Trophoblast cell (in vitro differentiated cells and primary cell): ENCODE data around the gene LRRTM2.
A peak's percentile ranks its signal among the peaks of the same experiment; 100 is the strongest.

Experiments
- DNase-seq, 2 donors: peaks; one replicate each; pipeline ENCODE4 v3.0.0-alpha.2; 2016
- H2AFZ ChIP-seq: 2 replicates; pipeline ENCODE4 v1.6.1; 2013; ENCODE audit warnings: low read length, moderate library complexity, mild to moderate bottlenecking; ENCODE audit not compliant: insufficient read depth, poor library complexity
- H2AK5ac ChIP-seq: 2 replicates; pipeline ENCODE4 v1.6.1; 2013; ENCODE audit warnings: mild to moderate bottlenecking, low read length
- H2BK120ac ChIP-seq: 2 replicates; pipeline ENCODE4 v1.6.1; 2013; ENCODE audit warnings: low read length, mild to moderate bottlenecking, moderate library complexity; ENCODE audit not compliant: insufficient read depth, poor library complexity
- H2BK12ac ChIP-seq: 2 replicates; pipeline ENCODE4 v1.6.1; 2013; ENCODE audit warnings: mild to moderate bottlenecking, low read length, moderate library complexity
- H2BK5ac ChIP-seq: 2 replicates; pipeline ENCODE4 v1.6.1; 2013; ENCODE audit warnings: low read length, low read depth, moderate library complexity, mild to moderate bottlenecking; ENCODE audit not compliant: poor library complexity
- H3K14ac ChIP-seq: 2 replicates; pipeline ENCODE4 v1.6.1; 2013; ENCODE audit warnings: mild to moderate bottlenecking, low read length
- H3K18ac ChIP-seq: 2 replicates; pipeline ENCODE4 v1.6.1; 2013; ENCODE audit warnings: mild to moderate bottlenecking, low read length
- H3K23ac ChIP-seq: 2 replicates; pipeline ENCODE4 v1.6.1; 2013; ENCODE audit warnings: low read length
- H3K27ac ChIP-seq: 2 replicates; pipeline ENCODE4 v1.5.1; 2013; ENCODE audit warnings: low read depth, mild to moderate bottlenecking, inconsistent platforms, low read length, moderate library complexity
- H3K27me3 ChIP-seq: 2 replicates; pipeline ENCODE4 v1.6.1; 2013; ENCODE audit warnings: inconsistent platforms, mild to moderate bottlenecking, low read length, moderate library complexity; ENCODE audit not compliant: insufficient read depth
- H3K36me3 ChIP-seq, 2 experiments: 1 replicate in 1 of 2; 2 replicates in 1 of 2; pipeline ENCODE4 v1.6.1; 2013; ENCODE audit warnings: low read length in 2 of 2, mild to moderate bottlenecking in 2 of 2, moderate library complexity in 1 of 2; ENCODE audit not compliant: insufficient read depth in 2 of 2, control insufficient read depth in 1 of 2
- H3K4ac ChIP-seq: 2 replicates; pipeline ENCODE4 v1.6.1; 2013; ENCODE audit warnings: low read depth, mild to moderate bottlenecking, low read length, moderate library complexity
- H3K4me1 ChIP-seq, 2 experiments: 1 replicate in 1 of 2; 2 replicates in 1 of 2; pipeline ENCODE4 v1.6.1; 2013; ENCODE audit warnings: low read length in 2 of 2, mild to moderate bottlenecking in 2 of 2, moderate library complexity in 1 of 2; ENCODE audit not compliant: insufficient read depth in 2 of 2, control insufficient read depth in 1 of 2
- H3K4me2 ChIP-seq: 2 replicates; pipeline ENCODE4 v1.6.1; 2013; ENCODE audit warnings: inconsistent platforms, mild to moderate bottlenecking, low read length, moderate library complexity
- H3K4me3 ChIP-seq: 2 replicates; pipeline ENCODE4 v1.5.1; 2013; ENCODE audit warnings: mild to moderate bottlenecking, low read depth, low read length, inconsistent platforms
- H3K79me1 ChIP-seq: one replicate; pipeline ENCODE4 v1.6.1; 2013; ENCODE audit warnings: low read length
- H3K79me2 ChIP-seq: 2 replicates; pipeline ENCODE4 v1.6.1; 2013; ENCODE audit warnings: low read length, mild to moderate bottlenecking; ENCODE audit not compliant: control insufficient read depth, insufficient read depth, poor library complexity
- H3K9ac ChIP-seq: 2 replicates; pipeline ENCODE4 v1.6.1; 2013; ENCODE audit warnings: mild to moderate bottlenecking, low read length
- H3K9me3 ChIP-seq: 2 replicates; pipeline ENCODE4 v1.6.1; 2013; ENCODE audit warnings: low read depth, mild to moderate bottlenecking, control low read depth, inconsistent platforms, low read length; ENCODE audit not compliant: insufficient read depth
- H4K12ac ChIP-seq: 2 replicates; pipeline ENCODE4 v1.6.1; 2013; ENCODE audit warnings: low read depth, mild to moderate bottlenecking, low read length, moderate library complexity
- H4K8ac ChIP-seq: 2 replicates; pipeline ENCODE4 v1.6.1; 2013; ENCODE audit warnings: low read depth, mild to moderate bottlenecking, low read length, moderate library complexity
- H4K91ac ChIP-seq: one replicate; pipeline ENCODE4 v1.6.1; 2013; ENCODE audit warnings: low read depth, mild to moderate bottlenecking, low read length, moderate library complexity
- WGBS: extraction: QIAGEN DNeasy Blood & Tissue Kit; methylation state at CpG from one replicate; pipeline ENCODE4 v1.1.7; 2013; ENCODE audit warnings: missing lambda C conversion rate; ENCODE audit not compliant: insufficient read length, insufficient coverage; ENCODE audit errors: extremely low coverage; 5-methylcytosine and 5-hydroxymethylcytosine counted together

LRRTM2 gene

GRCh38 chr5:138876811-138877210 is 1.7 kb upstream of the LRRTM2 start:
- Histone ChIP-seq H4K91ac (no peak overlapping the region), H4K12ac (no peak overlapping the region), H2BK120ac (no peak overlapping the region), H3K14ac (no peak overlapping the region), H2AK5ac (no peak overlapping the region), H3K36me3 (peaks cover 0 to 3% of the 10 kb centered on the region in 2 experiments), H3K9me3 (no peaks in the 10 kb centered on the region), H4K8ac (no peak overlapping the region), H3K4ac (peak overlapping the region; percentile 33), H2BK5ac (no peak overlapping the region), H3K79me1 (no peaks in the 10 kb centered on the region), H3K18ac (no peak overlapping the region), H3K4me3 (no peak overlapping the region), H3K79me2 (peaks cover 10% of the 10 kb centered on the region), H2AFZ (no peak overlapping the region), H3K27ac (no peak overlapping the region), H3K9ac (no peak overlapping the region), H2BK12ac (no peak overlapping the region), H3K4me2 (no peak overlapping the region), H3K27me3 (no peaks in the 10 kb centered on the region), H3K23ac (no peak overlapping the region), H3K4me1 (peaks cover 2 to 4% of the 10 kb centered on the region in 2 experiments)
- DNase-seq, result no peak
- no CpG with 5 or more reads among the region's 4 CpGs for WGBS

GRCh38 chr5:138875946-138876345 is 811 bp upstream of the LRRTM2 start:
- no peak for DNase-seq
- Histone ChIP-seq H3K14ac (no peak overlapping the region), H2AFZ (no peak overlapping the region), H3K79me1 (no peaks in the 10 kb centered on the region), H4K8ac (no peak overlapping the region), H3K18ac (no peak overlapping the region), H3K27ac (no peak overlapping the region), H2AK5ac (no peak overlapping the region), H3K27me3 (no peaks in the 10 kb centered on the region), H4K12ac (no peak overlapping the region), H2BK120ac (no peak overlapping the region), H3K4me1 (peaks cover 2 to 4% of the 10 kb centered on the region in 2 experiments), H3K9me3 (no peaks in the 10 kb centered on the region), H3K79me2 (peaks cover 10% of the 10 kb centered on the region), H4K91ac (no peak overlapping the region), H2BK12ac (no peak overlapping the region), H3K4ac (peak overlapping the region; percentile 35), H3K23ac (no peak overlapping the region), H3K4me2 (no peak overlapping the region), H3K4me3 (no peak overlapping the region), H3K36me3 (peaks cover 0 to 3% of the 10 kb centered on the region in 2 experiments), H3K9ac (no peak overlapping the region), H2BK5ac (no peak overlapping the region)
- WGBS, result no CpG with 5 or more reads among the region's 3 CpGs

GRCh38 chr5:138875552-138875875 is 379 bp upstream of the LRRTM2 start:
- H4K12ac ChIP-seq, result no peak overlapping the region
- no peak overlapping the region for H3K27ac ChIP-seq
- peaks cover 10% of the 10 kb centered on the region for H3K79me2 ChIP-seq
- H3K18ac ChIP-seq, result no peak overlapping the region
- H3K9ac ChIP-seq, result no peak overlapping the region
- H3K14ac ChIP-seq, result no peak overlapping the region
- H3K27me3 ChIP-seq, result no peaks in the 10 kb centered on the region
- H3K23ac ChIP-seq, result no peak overlapping the region
- H2BK12ac ChIP-seq, result no peak overlapping the region
- no peak overlapping the region for H2AK5ac ChIP-seq
- H4K91ac ChIP-seq, result no peak overlapping the region
- H3K4me2 ChIP-seq, result no peak overlapping the region
- no CpG with 5 or more reads among the region's 2 CpGs for WGBS
- peaks cover 4% of the 10 kb centered on the region in 2 experiments for H3K4me1 ChIP-seq
- no peak overlapping the region for H3K4me3 ChIP-seq
- DNase-seq, result no peak
- peaks cover 2% of the 10 kb centered on the region for H3K79me1 ChIP-seq
- peak overlapping the region; percentile 13 for H3K4ac ChIP-seq
- peaks cover 0 to 3% of the 10 kb centered on the region in 2 experiments for H3K36me3 ChIP-seq
- no peak overlapping the region for H2BK120ac ChIP-seq
- H3K9me3 ChIP-seq, result no peaks in the 10 kb centered on the region
- no peak overlapping the region for H2AFZ ChIP-seq
- H4K8ac ChIP-seq, result no peak overlapping the region
- H2BK5ac ChIP-seq, result no peak overlapping the region

GRCh38 chr5:138874241-138874640 is 894 bp downstream of the LRRTM2 start:
- Histone ChIP-seq H3K36me3 (no peaks in the 10 kb centered on the region), H3K4me2 (no peak overlapping the region), H3K79me2 (peaks cover 10% of the 10 kb centered on the region), H4K8ac (no peak overlapping the region), H2AFZ (no peak overlapping the region), H3K4ac (no peak overlapping the region), H3K18ac (peak overlapping the region; percentile 85), H3K23ac (no peak overlapping the region), H4K12ac (peak overlapping the region; percentile 74), H3K14ac (no peak overlapping the region), H2AK5ac (no peak overlapping the region), H4K91ac (no peak overlapping the region), H3K4me1 (peaks cover 4 to 5% of the 10 kb centered on the region in 2 experiments), H2BK12ac (no peak overlapping the region), H3K9me3 (no peaks in the 10 kb centered on the region), H3K79me1 (peaks cover 3% of the 10 kb centered on the region), H2BK5ac (no peak overlapping the region), H3K9ac (no peak overlapping the region), H3K27me3 (no peaks in the 10 kb centered on the region), H2BK120ac (no peak overlapping the region), H3K4me3 (no peak overlapping the region), H3K27ac (no peak overlapping the region)
- DNase-seq, result peak; percentile 68 to 83
- no CpG with 5 or more reads among the region's 6 CpGs for WGBS
